22Rv1 (cell line): ENCODE measurements around the gene RDH14.

Experiments used
- ZFX ChIP-seq: fragments of 450-650 bp; IDR thresholded peaks from 2 replicates; pipeline ENCODE4 v1.6.1; 2017; ENCODE audit warnings: antibody characterized with exemption, borderline replicate concordance
- TF ChIP-seq, protein P1 (sequence below): fragments of 450-650 bp; IDR thresholded peaks from 2 replicates; pipeline ENCODE4 v1.5.1; 2017; ENCODE audit warnings: mild to moderate bottlenecking

DNA sequence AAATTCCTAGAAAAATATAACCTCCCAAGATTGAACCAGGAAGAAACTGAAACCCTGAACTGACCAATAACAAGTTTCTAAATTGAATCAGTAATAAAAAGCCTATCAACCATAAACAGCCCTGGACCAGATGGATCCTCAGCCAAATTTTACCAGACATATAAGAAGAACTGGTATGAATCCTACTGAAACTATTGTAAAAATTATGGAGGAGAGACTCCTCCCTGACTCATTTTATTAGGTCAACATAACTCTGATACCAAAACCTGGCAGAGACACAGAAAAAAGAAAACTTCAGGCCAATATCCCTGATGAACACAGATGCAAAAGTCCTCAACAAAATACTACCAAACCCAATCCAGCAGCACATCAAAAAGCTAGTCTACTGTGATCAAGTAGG lies 17.6 kb upstream of the RDH14 start:
- TF ChIP-seq, protein P1, sequence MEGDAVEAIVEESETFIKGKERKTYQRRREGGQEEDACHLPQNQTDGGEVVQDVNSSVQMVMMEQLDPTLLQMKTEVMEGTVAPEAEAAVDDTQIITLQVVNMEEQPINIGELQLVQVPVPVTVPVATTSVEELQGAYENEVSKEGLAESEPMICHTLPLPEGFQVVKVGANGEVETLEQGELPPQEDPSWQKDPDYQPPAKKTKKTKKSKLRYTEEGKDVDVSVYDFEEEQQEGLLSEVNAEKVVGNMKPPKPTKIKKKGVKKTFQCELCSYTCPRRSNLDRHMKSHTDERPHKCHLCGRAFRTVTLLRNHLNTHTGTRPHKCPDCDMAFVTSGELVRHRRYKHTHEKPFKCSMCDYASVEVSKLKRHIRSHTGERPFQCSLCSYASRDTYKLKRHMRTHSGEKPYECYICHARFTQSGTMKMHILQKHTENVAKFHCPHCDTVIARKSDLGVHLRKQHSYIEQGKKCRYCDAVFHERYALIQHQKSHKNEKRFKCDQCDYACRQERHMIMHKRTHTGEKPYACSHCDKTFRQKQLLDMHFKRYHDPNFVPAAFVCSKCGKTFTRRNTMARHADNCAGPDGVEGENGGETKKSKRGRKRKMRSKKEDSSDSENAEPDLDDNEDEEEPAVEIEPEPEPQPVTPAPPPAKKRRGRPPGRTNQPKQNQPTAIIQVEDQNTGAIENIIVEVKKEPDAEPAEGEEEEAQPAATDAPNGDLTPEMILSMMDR: no peak
- TF ChIP-seq ZFX: no peak
